Trophoblast cell (in vitro differentiated cells and primary cell): ENCODE results near the gene TMEM245.

ENCODE experiments used
- DNase-seq, 2 donors: peaks; one replicate each; pipeline ENCODE4 v3.0.0-alpha.2; 2016
- H2AFZ ChIP-seq: 2 replicates; pipeline ENCODE4 v1.6.1; 2013; ENCODE audit warnings: low read length, moderate library complexity, mild to moderate bottlenecking; ENCODE audit not compliant: insufficient read depth, poor library complexity
- H2AK5ac ChIP-seq: 2 replicates; pipeline ENCODE4 v1.6.1; 2013; ENCODE audit warnings: mild to moderate bottlenecking, low read length
- H2BK120ac ChIP-seq: 2 replicates; pipeline ENCODE4 v1.6.1; 2013; ENCODE audit warnings: low read length, mild to moderate bottlenecking, moderate library complexity; ENCODE audit not compliant: insufficient read depth, poor library complexity
- H2BK12ac ChIP-seq: 2 replicates; pipeline ENCODE4 v1.6.1; 2013; ENCODE audit warnings: mild to moderate bottlenecking, low read length, moderate library complexity
- H2BK5ac ChIP-seq: 2 replicates; pipeline ENCODE4 v1.6.1; 2013; ENCODE audit warnings: low read length, low read depth, moderate library complexity, mild to moderate bottlenecking; ENCODE audit not compliant: poor library complexity
- H3K14ac ChIP-seq: 2 replicates; pipeline ENCODE4 v1.6.1; 2013; ENCODE audit warnings: mild to moderate bottlenecking, low read length
- H3K18ac ChIP-seq: 2 replicates; pipeline ENCODE4 v1.6.1; 2013; ENCODE audit warnings: mild to moderate bottlenecking, low read length
- H3K23ac ChIP-seq: 2 replicates; pipeline ENCODE4 v1.6.1; 2013; ENCODE audit warnings: low read length
- H3K27ac ChIP-seq: 2 replicates; pipeline ENCODE4 v1.5.1; 2013; ENCODE audit warnings: low read depth, mild to moderate bottlenecking, inconsistent platforms, low read length, moderate library complexity
- H3K27me3 ChIP-seq: 2 replicates; pipeline ENCODE4 v1.6.1; 2013; ENCODE audit warnings: inconsistent platforms, mild to moderate bottlenecking, low read length, moderate library complexity; ENCODE audit not compliant: insufficient read depth
- H3K36me3 ChIP-seq, 2 experiments: 1 replicate in 1 of 2; 2 replicates in 1 of 2; pipeline ENCODE4 v1.6.1; 2013; ENCODE audit warnings: low read length in 2 of 2, mild to moderate bottlenecking in 2 of 2, moderate library complexity in 1 of 2; ENCODE audit not compliant: insufficient read depth in 2 of 2, control insufficient read depth in 1 of 2
- H3K4ac ChIP-seq: 2 replicates; pipeline ENCODE4 v1.6.1; 2013; ENCODE audit warnings: low read depth, mild to moderate bottlenecking, low read length, moderate library complexity
- H3K4me1 ChIP-seq, 2 experiments: 1 replicate in 1 of 2; 2 replicates in 1 of 2; pipeline ENCODE4 v1.6.1; 2013; ENCODE audit warnings: low read length in 2 of 2, mild to moderate bottlenecking in 2 of 2, moderate library complexity in 1 of 2; ENCODE audit not compliant: insufficient read depth in 2 of 2, control insufficient read depth in 1 of 2
- H3K4me2 ChIP-seq: 2 replicates; pipeline ENCODE4 v1.6.1; 2013; ENCODE audit warnings: inconsistent platforms, mild to moderate bottlenecking, low read length, moderate library complexity
- H3K4me3 ChIP-seq: 2 replicates; pipeline ENCODE4 v1.5.1; 2013; ENCODE audit warnings: mild to moderate bottlenecking, low read depth, low read length, inconsistent platforms
- H3K79me1 ChIP-seq: one replicate; pipeline ENCODE4 v1.6.1; 2013; ENCODE audit warnings: low read length
- H3K79me2 ChIP-seq: 2 replicates; pipeline ENCODE4 v1.6.1; 2013; ENCODE audit warnings: low read length, mild to moderate bottlenecking; ENCODE audit not compliant: control insufficient read depth, insufficient read depth, poor library complexity
- H3K9ac ChIP-seq: 2 replicates; pipeline ENCODE4 v1.6.1; 2013; ENCODE audit warnings: mild to moderate bottlenecking, low read length
- H3K9me3 ChIP-seq: 2 replicates; pipeline ENCODE4 v1.6.1; 2013; ENCODE audit warnings: low read depth, mild to moderate bottlenecking, control low read depth, inconsistent platforms, low read length; ENCODE audit not compliant: insufficient read depth
- H4K12ac ChIP-seq: 2 replicates; pipeline ENCODE4 v1.6.1; 2013; ENCODE audit warnings: low read depth, mild to moderate bottlenecking, low read length, moderate library complexity
- H4K8ac ChIP-seq: 2 replicates; pipeline ENCODE4 v1.6.1; 2013; ENCODE audit warnings: low read depth, mild to moderate bottlenecking, low read length, moderate library complexity
- H4K91ac ChIP-seq: one replicate; pipeline ENCODE4 v1.6.1; 2013; ENCODE audit warnings: low read depth, mild to moderate bottlenecking, low read length, moderate library complexity
- WGBS: extraction: QIAGEN DNeasy Blood & Tissue Kit; methylation state at CpG from one replicate; pipeline ENCODE4 v1.1.7; 2013; ENCODE audit warnings: missing lambda C conversion rate; ENCODE audit not compliant: insufficient read length, insufficient coverage; ENCODE audit errors: extremely low coverage; 5-methylcytosine and 5-hydroxymethylcytosine counted together

Gene TMEM245

GRCh38 chr9:109150925-109151545 lies 31.3 kb upstream of the TMEM245 start:
- H4K8ac ChIP-seq = no peak overlapping the region
- H2BK12ac ChIP-seq = no peak overlapping the region
- no peak overlapping the region for H3K4ac ChIP-seq
- H4K91ac ChIP-seq = no peak overlapping the region
- H3K79me1 ChIP-seq = no peaks in the 10 kb centered on the region
- no peaks in the 10 kb centered on the region for H3K79me2 ChIP-seq
- H3K36me3 ChIP-seq = no peaks in the 10 kb centered on the region
- H3K18ac ChIP-seq = no peak overlapping the region
- H3K4me3 ChIP-seq = no peak overlapping the region
- no peak overlapping the region for H2AFZ ChIP-seq
- H2BK5ac ChIP-seq = no peak overlapping the region
- DNase-seq = no peak
- no peak overlapping the region for H3K23ac ChIP-seq
- H3K27ac ChIP-seq = no peak overlapping the region
- H2BK120ac ChIP-seq = no peak overlapping the region
- no peak overlapping the region for H3K14ac ChIP-seq
- no peak overlapping the region for H2AK5ac ChIP-seq
- peaks cover 4% of the 10 kb centered on the region for H3K9me3 ChIP-seq
- no peaks in the 10 kb centered on the region for H3K4me1 ChIP-seq
- no peak overlapping the region for H4K12ac ChIP-seq
- H3K4me2 ChIP-seq = no peak overlapping the region
- no CpG with 5 or more reads among the region's 3 CpGs for WGBS
- no peak overlapping the region for H3K9ac ChIP-seq
- no peaks in the 10 kb centered on the region for H3K27me3 ChIP-seq

GRCh38 chr9:109149722-109150121 lies 30.0 kb upstream of the TMEM245 start:
- DNase-seq = no peak
- Histone ChIP-seq H3K9ac (no peak overlapping the region), H3K79me2 (no peaks in the 10 kb centered on the region), H3K4me2 (no peak overlapping the region), H3K4ac (no peak overlapping the region), H3K79me1 (no peaks in the 10 kb centered on the region), H4K12ac (no peak overlapping the region), H4K8ac (no peak overlapping the region), H2AK5ac (no peak overlapping the region), H3K18ac (no peak overlapping the region), H3K9me3 (peaks cover 4% of the 10 kb centered on the region), H3K36me3 (no peaks in the 10 kb centered on the region), H3K27me3 (no peaks in the 10 kb centered on the region), H3K4me3 (no peak overlapping the region), H3K4me1 (no peaks in the 10 kb centered on the region), H3K14ac (no peak overlapping the region), H4K91ac (no peak overlapping the region), H3K27ac (no peak overlapping the region), H2AFZ (no peak overlapping the region), H2BK12ac (no peak overlapping the region), H2BK5ac (no peak overlapping the region), H3K23ac (no peak overlapping the region), H2BK120ac (no peak overlapping the region)
- no CpG with 5 or more reads among the region's 4 CpGs for WGBS

DNA sequence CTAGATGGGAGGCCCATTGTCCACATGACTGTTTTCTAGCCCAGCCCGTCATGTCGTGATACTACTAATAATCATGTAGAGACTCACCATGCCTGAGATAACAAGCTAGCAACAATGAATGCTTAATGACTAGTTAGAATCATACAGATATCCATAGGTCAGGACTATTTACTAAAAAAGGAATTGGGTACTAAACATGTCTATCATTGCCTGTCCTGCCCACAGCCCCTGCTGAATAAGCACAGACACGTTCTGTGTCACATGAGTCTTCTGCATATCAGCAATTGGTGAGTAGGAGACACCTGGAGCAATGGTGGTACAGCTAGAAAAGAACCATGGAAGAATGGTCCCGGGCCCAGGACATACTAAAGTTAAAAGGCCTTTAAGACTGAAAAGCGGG lies 29.3 kb upstream of the TMEM245 start:
- Histone ChIP-seq H3K14ac (no peak overlapping the region), H3K4me3 (no peak overlapping the region), H3K23ac (no peak overlapping the region), H4K12ac (no peak overlapping the region), H2BK5ac (no peak overlapping the region), H3K18ac (no peak overlapping the region), H4K91ac (no peak overlapping the region), H3K79me1 (no peaks in the 10 kb centered on the region), H2AFZ (no peak overlapping the region), H2BK12ac (no peak overlapping the region), H3K4ac (no peak overlapping the region), H2AK5ac (no peak overlapping the region), H4K8ac (no peak overlapping the region), H3K27me3 (no peaks in the 10 kb centered on the region), H3K27ac (no peak overlapping the region), H3K4me2 (no peak overlapping the region), H3K9ac (no peak overlapping the region), H3K4me1 (no peaks in the 10 kb centered on the region), H3K9me3 (peaks cover 4% of the 10 kb centered on the region), H3K36me3 (no peaks in the 10 kb centered on the region), H3K79me2 (no peaks in the 10 kb centered on the region), H2BK120ac (no peak overlapping the region)
- no peak for DNase-seq
- WGBS = no CpG with 5 or more reads among the region's 5 CpGs

- H2AFZ ChIP-seq = no peak overlapping the region
- no peak overlapping the region for H3K4me3 ChIP-seq
- H3K4me1 ChIP-seq = no peaks in the 10 kb centered on the region
- no peak overlapping the region for H4K8ac ChIP-seq
- no peak overlapping the region for H3K23ac ChIP-seq
- H3K4ac ChIP-seq = no peak overlapping the region
- H3K36me3 ChIP-seq = no peaks in the 10 kb centered on the region
- no peak overlapping the region for H4K91ac ChIP-seq
- H3K79me2 ChIP-seq = no peaks in the 10 kb centered on the region
- no peaks in the 10 kb centered on the region for H3K79me1 ChIP-seq
- peak in 1 of 2 donors; percentile 14 for DNase-seq
- no peak overlapping the region for H2BK120ac ChIP-seq
- WGBS = no CpG with 5 or more reads among the region's 6 CpGs
- H3K9ac ChIP-seq = no peak overlapping the region
- no peak overlapping the region for H3K14ac ChIP-seq
- no peak overlapping the region for H4K12ac ChIP-seq
- no peak overlapping the region for H3K27ac ChIP-seq
- H3K4me2 ChIP-seq = no peak overlapping the region
- H2BK12ac ChIP-seq = no peak overlapping the region
- H2AK5ac ChIP-seq = no peak overlapping the region
- no peaks in the 10 kb centered on the region for H3K9me3 ChIP-seq
- no peak overlapping the region for H2BK5ac ChIP-seq
- H3K27me3 ChIP-seq = no peaks in the 10 kb centered on the region
- H3K18ac ChIP-seq = no peak overlapping the region
Observed at GRCh38 chr9:109145051-109145450, 25.3 kb upstream of the TMEM245 start.
